Ovary (tissue), 9 donors: ENCODE measurements around the gene NUPR1. TPM values are rescaled to one million over a fixed set of nuclear protein-coding genes. Genes with fewer than 3 reads are reported as not detected.
"Not testable (repeated sequence)": the region's sequence is repeated elsewhere in the genome, so short reads cannot be mapped to it uniquely, and the experiment has no call there.

Experiments
- DNase-seq, 5 donors: peaks; one replicate each; pipeline ENCODE4 v3.0.0-alpha.2; 2019 to 2020
- H3K27ac ChIP-seq, 2 donors: fragments of 200-600 bp; one replicate each; pipeline versions ENCODE4 v1.5.1 to v1.8.0; 2019 to 2022
- H3K27me3 ChIP-seq: fragments of 200-600 bp; one replicate; pipeline ENCODE4 v1.8.0; 2022
- H3K36me3 ChIP-seq: fragments of 200-600 bp; sonication (generic); one replicate; pipeline ENCODE4 v1.5.1; 2019
- H3K4me1 ChIP-seq: one replicate; pipeline ENCODE4 v1.8.1; 2013; ENCODE audit warnings: mild to moderate bottlenecking, moderate library complexity; ENCODE audit not compliant: insufficient read depth
- H3K4me3 ChIP-seq: fragments of 200-600 bp; sonication (generic); one replicate; pipeline ENCODE4 v1.5.1; 2017
- H3K9me3 ChIP-seq, 2 donors: fragments of 200-600 bp in 1 of 2; sonication (generic) in 1 of 2; one replicate each; pipeline versions ENCODE4 v1.5.1 to v1.8.1; 2013 to 2019; ENCODE audit warnings: mild to moderate bottlenecking in 1 of 2, moderate library complexity in 1 of 2
- CTCF ChIP-seq, 3 donors: fragments of 450-650 bp in 2 of 3; fragments of 200-600 bp in 1 of 3; IDR thresholded peaks; one replicate each; pipeline versions ENCODE4 v1.5.1 to v1.8.0; 2016 to 2022; ENCODE audit warnings: antibody characterized with exemption in 3 of 3, mild to moderate bottlenecking in 1 of 3
- EP300 ChIP-seq: sonication (generic); formaldehyde crosslinking; IDR thresholded peaks from one replicate; pipeline ENCODE4 v1.6.1; 2017; ENCODE audit warnings: antibody characterized with exemption
- POLR2A ChIP-seq: fragments of 450-650 bp; IDR thresholded peaks from one replicate; pipeline ENCODE4 v1.6.1; 2017; ENCODE audit warnings: antibody characterized with exemption, mild to moderate bottlenecking, moderate library complexity
- WGBS, 3 donors: extraction: QIAGEN DNeasy Blood & Tissue Kit in 1 of 3; methylation state at CpG; one replicate each; pipeline versions ENCODE4 v1.1.5 to v1.1.7; 2013 to 2017; 5-methylcytosine and 5-hydroxymethylcytosine counted together
- intact Hi-C, 4 donors: fragments of 100-400 bp; cut with DNase I; formaldehyde crosslinking; loops; one replicate each; pipeline versions ENCODE4 v1.11.0 to v1.15.1; 2022 to 2023
- polyA plus RNA-seq, 2 donors: library from polyadenylated mRNA; stranded (reverse); fragments of 200-250 nt in 1 of 2; fragments of 350-450 nt in 1 of 2; fragmentation: Illumina TruSeq in 1 of 2; extraction: RNeasy Lipid Tissue Mini Kit (QIAGEN cat#74804) in 1 of 2; gene quantifications; one replicate each; pipeline ENCODE4 v1.2.3, GENCODE V29; 2013 to 2014
- total RNA-seq, 7 donors: library from RNA; depleted of rRNA in 2 of 7; stranded (reverse); fragments of >200 nt in 2 of 7; fragmentation: NEBNext Ultra II Directional in 3 of 7; extraction: Animal tissue kit (Norgen Biotek cat#: 25700) in 3 of 7; gene quantifications; one replicate each; pipeline versions ENCODE4 v1.1.0 to v1.2.4, GENCODE V29; 2016 to 2023
- donor health status: DM: no; HTN: no; CAD: no; lungs with moderate emphysema.
- donor health status: DM: no; HTN: no; CAD: no.
- donor health status: Bipolar disorder and iron deficiency.
- donor health status: DM: yes; HTN: yes; CAD: no.
- donor health status: DM: no; HTN: no; CAD: no.
- donor health status: DM: yes; HTN: yes; CAD: no.

NUPR1 gene
- total and polyA plus RNA-seq, 9 donors: 25.5 to 366 (median 129) TPM

- peak; percentile 46 to 71 (median 54) for DNase-seq
- no peak for TF ChIP-seq POLR2A
- TF ChIP-seq EP300: no peak
- TF ChIP-seq CTCF (IDR thresholded peaks at IDR 0.05): no peak
- intact Hi-C loops: no loop called here
- no peak overlapping the region for H3K4me3 ChIP-seq
- 11 to 25% (median 14%) methylated on average over 15 of the region's 15 CpGs for WGBS, 3 donors
- no peaks in the 10 kb centered on the region for H3K9me3 ChIP-seq
- H3K4me1 ChIP-seq: peaks cover 16% of the 10 kb centered on the region
- no peaks in the 10 kb centered on the region for H3K27me3 ChIP-seq
- H3K36me3 ChIP-seq: no peaks in the 10 kb centered on the region
- H3K27ac ChIP-seq: no peak overlapping the region
These were observed 34.1 kb upstream of the NUPR1 start for GRCh38 chr16:28572696-28573510.

DNA sequence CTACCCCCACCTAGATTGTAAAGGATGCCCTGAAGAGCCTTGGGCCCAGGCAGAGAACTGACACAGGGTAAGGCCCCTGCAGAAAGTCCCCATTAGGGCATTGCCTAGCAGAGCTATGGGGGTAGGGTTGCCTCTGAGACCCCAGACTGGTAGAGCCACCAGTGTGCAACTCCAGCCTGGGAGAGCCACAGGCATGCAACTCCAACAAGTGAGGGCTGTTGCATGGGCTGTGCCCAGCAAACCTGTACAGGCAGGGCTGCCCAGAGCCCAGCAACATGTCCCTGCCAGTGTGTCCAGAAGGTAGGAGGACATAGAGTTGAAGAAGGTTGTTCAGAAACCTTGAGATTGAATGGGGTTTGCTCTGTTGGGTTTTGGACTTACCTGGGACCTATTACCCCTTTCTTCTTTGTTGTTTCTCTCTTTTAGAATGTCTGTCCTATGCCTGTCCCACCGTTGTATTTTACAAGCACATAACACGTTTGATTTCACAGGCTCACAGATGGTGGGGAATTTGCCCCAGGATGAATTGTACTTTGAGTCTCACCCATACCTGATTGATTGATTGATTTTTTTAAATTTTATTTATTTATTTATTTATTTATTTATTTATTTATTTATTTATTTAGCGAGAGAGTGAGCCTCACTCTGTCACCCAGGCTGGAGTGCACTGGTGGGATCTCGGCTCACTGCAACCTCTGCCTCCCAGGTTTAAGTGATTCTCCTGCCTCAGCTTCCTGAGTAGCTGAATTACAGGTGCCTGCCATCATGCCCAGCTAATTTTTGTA lies 31.4 kb upstream of the NUPR1 start:
- no peak overlapping the region for H3K27ac ChIP-seq
- H3K4me1 ChIP-seq: peaks cover 18% of the 10 kb centered on the region
- DNase-seq: no peak
- WGBS, 3 donors: 95 to 97% (median 96%) methylated on average over 4 of the region's 4 CpGs
- TF ChIP-seq CTCF (IDR thresholded peaks at IDR 0.05) (no peak), EP300 (no peak), POLR2A (no peak)
- intact Hi-C loops: no loop called here
- no peaks in the 10 kb centered on the region for H3K27me3 ChIP-seq
- no peak overlapping the region for H3K4me3 ChIP-seq
- no peaks in the 10 kb centered on the region for H3K9me3 ChIP-seq
- H3K36me3 ChIP-seq: no peaks in the 10 kb centered on the region

DNA sequence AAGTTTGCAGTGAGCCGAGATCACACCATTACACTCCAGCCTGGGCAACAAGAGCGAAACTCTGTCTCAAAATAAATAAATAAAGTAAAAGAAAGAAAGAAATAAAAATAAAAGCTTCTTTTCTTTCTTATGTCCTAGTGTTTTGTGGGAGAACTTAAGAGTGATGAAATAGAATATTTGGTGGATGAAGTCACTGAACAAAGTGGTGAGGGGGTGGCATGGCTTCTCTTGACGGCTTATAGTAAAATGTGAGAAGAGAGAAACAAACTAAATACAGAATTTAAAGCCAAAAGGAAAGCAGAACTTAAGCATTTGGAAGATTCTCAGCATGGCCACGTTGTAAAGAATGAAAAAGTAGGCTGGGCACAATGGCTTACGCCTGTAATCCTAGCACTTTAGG lies 30.2 kb upstream of the NUPR1 start:
- DNase-seq: no peak
- Histone ChIP-seq H3K27ac (no peak overlapping the region), H3K36me3 (no peaks in the 10 kb centered on the region), H3K4me3 (no peak overlapping the region), H3K4me1 (peaks cover 17% of the 10 kb centered on the region), H3K9me3 (no peaks in the 10 kb centered on the region), H3K27me3 (no peaks in the 10 kb centered on the region)
- WGBS, 3 donors: 84 to 86% (median 85%) methylated on average over 5 of the region's 5 CpGs
- intact Hi-C loops: no loop called here
- no peak for TF ChIP-seq CTCF (IDR thresholded peaks at IDR 0.05)
- TF ChIP-seq EP300: no peak
- no peak for TF ChIP-seq POLR2A

GRCh38 chr16:28567292-28567691 lies 28.5 kb upstream of the NUPR1 start:
- DNase-seq: no peak
- 88 to 100% (median 91%) methylated on average over 2 of the region's 2 CpGs for WGBS, 3 donors
- intact Hi-C loops: no loop called here
- no peak for TF ChIP-seq POLR2A
- Histone ChIP-seq H3K27ac (no peak overlapping the region), H3K27me3 (no peaks in the 10 kb centered on the region), H3K9me3 (no peaks in the 10 kb centered on the region), H3K4me1 (peaks cover 5% of the 10 kb centered on the region), H3K4me3 (no peak overlapping the region), H3K36me3 (no peaks in the 10 kb centered on the region)

DNA sequence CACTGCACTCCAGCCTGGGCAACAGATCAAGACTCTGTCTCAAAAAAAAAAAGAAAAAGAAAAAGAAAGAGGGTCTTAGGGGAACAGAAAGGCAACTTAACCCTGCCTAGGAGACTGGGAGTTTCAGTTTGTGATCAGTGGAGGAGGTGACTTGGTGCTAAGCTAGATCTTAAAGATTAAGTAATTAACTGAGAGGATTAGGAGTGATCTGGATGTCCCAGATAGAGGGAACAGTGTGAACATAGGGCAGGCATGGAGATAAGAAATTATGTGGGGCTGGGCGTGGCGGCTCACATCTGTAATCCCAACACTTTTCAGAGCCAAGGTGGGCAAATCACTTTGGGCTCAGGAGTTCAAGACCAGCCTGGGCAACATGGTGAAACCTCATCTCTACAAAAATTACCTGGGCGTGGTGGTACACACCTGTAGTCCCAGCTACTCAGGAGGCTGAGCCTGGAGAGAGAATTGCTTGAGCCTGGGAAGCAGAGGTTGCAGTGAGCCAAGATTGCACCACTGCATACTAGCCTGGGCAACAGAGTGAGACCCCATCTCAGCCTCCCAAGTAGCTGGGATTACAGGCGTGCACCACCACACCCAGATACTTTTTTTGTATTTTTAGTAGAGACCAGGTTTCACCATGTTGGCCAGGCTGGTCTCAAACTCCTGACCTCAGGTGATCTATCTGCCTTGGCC lies 27.6 kb upstream of the NUPR1 start:
- intact Hi-C loops, H3K4me1 ChIP-seq, H3K27ac ChIP-seq, H3K27me3 ChIP-seq, H3K4me3 ChIP-seq, H3K36me3 ChIP-seq, H3K9me3 ChIP-seq, DNase-seq: not testable (repeated sequence)
- 99 to 100% (median 99%) methylated on average over 4 of the region's 4 CpGs for WGBS, 3 donors
